Natural killer cell (primary cell): ENCODE data around the gene TMC2. TPM values are rescaled to one million over a fixed set of nuclear protein-coding genes. Genes with fewer than 3 reads are reported as not detected.

ENCODE experiments used
- ATAC-seq, 3 donors: fragments of 150-1000 bp in 2 of 3; fragments of 200-7000 bp in 1 of 3; cut with Tn5 transposase; 1 replicate in 1 of 3; 2 replicates in 2 of 3; pipeline ENCODE4 v1.10.0; 2021; ENCODE audit warnings: mild to moderate bottlenecking in 2 of 3, moderate library complexity in 2 of 3
- DNase-seq, 2 donors: peaks; one replicate each; pipeline versions ENCODE4 v3.0.0 to v3.0.0-alpha.2; 2013 to 2021; ENCODE audit warnings: mixed read lengths in 1 of 2
- H3K27ac ChIP-seq: one replicate; pipeline ENCODE4 v1.5.1; 2013; ENCODE audit warnings: mild to moderate bottlenecking, low read length
- H3K27me3 ChIP-seq: one replicate; pipeline ENCODE4 v1.6.1; 2013; ENCODE audit warnings: low read length; ENCODE audit not compliant: control insufficient read depth, insufficient read depth
- H3K36me3 ChIP-seq: one replicate; pipeline ENCODE4 v1.6.1; 2013; ENCODE audit warnings: low read length; ENCODE audit not compliant: control insufficient read depth, insufficient read depth
- H3K4me1 ChIP-seq: one replicate; pipeline ENCODE4 v1.6.1; 2013; ENCODE audit warnings: low read length; ENCODE audit not compliant: control insufficient read depth, insufficient read depth
- H3K4me3 ChIP-seq: one replicate; pipeline ENCODE4 v1.5.1; 2013; ENCODE audit warnings: low read length
- H3K9me3 ChIP-seq: one replicate; pipeline ENCODE4 v1.6.1; 2013; ENCODE audit warnings: low read length; ENCODE audit not compliant: control insufficient read depth, insufficient read depth
- H3K27ac Mint-ChIP-seq, 2 donors: one replicate each; pipeline ENCODE4 v1.8.0; 2022; ENCODE audit warnings: mild to moderate bottlenecking in 2 of 2, mixed read lengths in 2 of 2, moderate library complexity in 1 of 2
- H3K27me3 Mint-ChIP-seq, 2 donors: one replicate each; pipeline ENCODE4 v1.8.0; 2022; ENCODE audit warnings: low read depth in 2 of 2, mixed read lengths in 2 of 2
- H3K36me3 Mint-ChIP-seq: one replicate; pipeline ENCODE4 v1.8.0; 2022; ENCODE audit warnings: mixed read lengths
- H3K4me1 Mint-ChIP-seq, 2 donors: one replicate each; pipeline ENCODE4 v1.8.0; 2022; ENCODE audit warnings: mixed read lengths in 2 of 2
- H3K4me3 Mint-ChIP-seq: one replicate; pipeline ENCODE4 v1.8.0; 2022; ENCODE audit warnings: mild to moderate bottlenecking, moderate library complexity, mixed read lengths
- H3K9me3 Mint-ChIP-seq, 2 donors: one replicate each; pipeline ENCODE4 v1.8.0; 2022; ENCODE audit warnings: mixed read lengths in 2 of 2
- WGBS: methylation state at CpG from one replicate; pipeline ENCODE4 v1.1.7; 2013; ENCODE audit warnings: missing lambda C conversion rate; ENCODE audit not compliant: insufficient coverage; 5-methylcytosine and 5-hydroxymethylcytosine counted together
- intact Hi-C: fragments of 100-400 bp; cut with micrococcal nuclease; formaldehyde crosslinking; loops from one replicate; pipeline ENCODE4 v1.14.2; 2022
- total RNA-seq, 4 donors: library from RNA; stranded (reverse); fragments of 120-200 nt in 1 of 4; gene quantifications; one replicate each; pipeline versions ENCODE4 v1.2.3 to v1.2.4, GENCODE V29; 2013 to 2022
- TF ChIP-seq, protein P1 (sequence below): fragments of 200-600 bp; IDR thresholded peaks from one replicate; pipeline ENCODE4 v1.8.0; 2022; ENCODE audit warnings: antibody characterized with exemption

The TMC2 gene
- total RNA-seq, 3 donors from 2014 or later (not counting 1 experiment from before 2014, with no cell fraction given), result 0.94 to 1.3 TPM; not detected in 1

DNA sequence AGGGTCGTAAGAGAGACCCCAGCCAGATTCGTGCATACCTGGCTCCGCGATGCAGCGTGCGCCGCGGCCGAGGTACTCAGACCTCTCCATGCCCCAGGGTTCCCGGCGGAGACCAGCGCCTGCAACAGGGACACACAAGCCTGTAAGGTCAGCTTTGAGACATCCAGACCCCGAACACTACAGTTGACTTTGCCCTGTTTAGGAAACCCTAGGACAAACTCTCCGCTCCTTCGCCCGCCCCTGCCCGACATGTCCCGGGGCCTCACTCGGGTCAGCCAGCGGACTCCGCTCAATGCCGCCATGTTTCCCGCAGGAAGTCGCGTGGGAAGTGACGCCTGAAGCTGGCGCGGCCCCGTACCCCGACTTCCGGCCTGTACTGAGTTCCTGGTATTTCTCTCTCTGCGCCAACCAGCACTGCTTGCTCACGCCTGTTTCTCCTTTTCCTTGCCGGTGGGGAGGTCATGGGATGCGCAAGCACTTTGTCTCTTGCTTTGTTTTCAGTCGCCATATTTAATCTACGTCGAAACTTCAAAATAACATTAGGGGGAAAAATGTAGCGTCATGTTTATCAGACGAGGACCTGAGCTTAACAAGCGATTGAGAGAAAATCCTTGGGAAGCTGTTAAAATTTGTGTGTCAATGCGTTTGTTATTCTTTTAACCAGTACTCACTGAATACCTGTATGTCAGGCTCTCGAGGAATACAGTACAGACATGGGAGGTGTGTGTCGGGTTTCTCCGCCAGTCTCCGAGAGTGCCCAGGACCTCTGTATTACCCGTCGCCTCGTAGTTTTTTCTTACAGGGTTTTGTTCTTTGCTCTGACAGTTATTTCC lies 127.7 kb downstream of the TMC2 start, which contains the start of gene IDH3B:
Gene IDH3B, minus strand, starts transcription at position 330 of the 833 bp plus-strand sequence. Its CDS starts 28 bp downstream, at position 302.
- intact Hi-C loops, result loop anchor here (1.0 to 5.0 kb wide), 3 partner anchors 12 to 157 kb away; partner anchors contain the start of genes NOP56 and ZNF343
- Mint-ChIP-seq H3K4me3 (peak within 1 kb of the TSS; percentile 99), H3K4me1 (peaks cover 16 to 24% of the 10 kb centered on the region in 2 donors), H3K9me3 (no peaks in the 10 kb centered on the region), H3K27ac (peak within 1 kb of the TSS; percentile 91 to 98), H3K36me3 (peaks cover 10% of the 10 kb centered on the region), H3K27me3 (peaks cover 0 to 6% of the 10 kb centered on the region in 2 donors)
- peak; percentile 90 to 95 for DNase-seq
- TF ChIP-seq, protein P1, sequence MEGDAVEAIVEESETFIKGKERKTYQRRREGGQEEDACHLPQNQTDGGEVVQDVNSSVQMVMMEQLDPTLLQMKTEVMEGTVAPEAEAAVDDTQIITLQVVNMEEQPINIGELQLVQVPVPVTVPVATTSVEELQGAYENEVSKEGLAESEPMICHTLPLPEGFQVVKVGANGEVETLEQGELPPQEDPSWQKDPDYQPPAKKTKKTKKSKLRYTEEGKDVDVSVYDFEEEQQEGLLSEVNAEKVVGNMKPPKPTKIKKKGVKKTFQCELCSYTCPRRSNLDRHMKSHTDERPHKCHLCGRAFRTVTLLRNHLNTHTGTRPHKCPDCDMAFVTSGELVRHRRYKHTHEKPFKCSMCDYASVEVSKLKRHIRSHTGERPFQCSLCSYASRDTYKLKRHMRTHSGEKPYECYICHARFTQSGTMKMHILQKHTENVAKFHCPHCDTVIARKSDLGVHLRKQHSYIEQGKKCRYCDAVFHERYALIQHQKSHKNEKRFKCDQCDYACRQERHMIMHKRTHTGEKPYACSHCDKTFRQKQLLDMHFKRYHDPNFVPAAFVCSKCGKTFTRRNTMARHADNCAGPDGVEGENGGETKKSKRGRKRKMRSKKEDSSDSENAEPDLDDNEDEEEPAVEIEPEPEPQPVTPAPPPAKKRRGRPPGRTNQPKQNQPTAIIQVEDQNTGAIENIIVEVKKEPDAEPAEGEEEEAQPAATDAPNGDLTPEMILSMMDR, result no peak
- Histone ChIP-seq H3K27ac (peak within 1 kb of the TSS; percentile 96), H3K27me3 (no peaks in the 10 kb centered on the region), H3K36me3 (peaks cover 27% of the 10 kb centered on the region), H3K9me3 (no peaks in the 10 kb centered on the region), H3K4me1 (peaks cover 12% of the 10 kb centered on the region), H3K4me3 (peak within 1 kb of the TSS; percentile 55)
- WGBS, result 8% methylated on average over 49 of the region's 49 CpGs
- ATAC-seq, result peak; percentile 96 to 97 (median 97)

DNA sequence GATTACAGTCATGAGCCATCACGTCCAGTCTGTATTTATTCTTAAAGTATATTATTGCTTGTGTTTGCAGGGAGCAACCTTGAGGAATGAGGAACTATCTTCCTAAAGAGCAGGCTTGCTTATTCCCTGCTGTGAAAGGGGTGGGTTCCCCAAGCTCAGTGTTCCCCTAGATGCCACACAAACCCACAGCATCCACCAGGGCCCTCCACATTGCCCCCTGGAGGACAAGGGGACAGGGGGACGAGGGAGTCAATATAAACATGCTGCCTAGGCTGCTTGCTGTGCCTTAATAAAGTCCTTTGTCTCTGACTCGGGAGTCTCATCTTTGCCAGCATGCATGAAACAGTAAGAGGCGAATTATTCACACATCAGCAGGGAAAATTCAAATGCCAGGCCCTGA lies 135.6 kb downstream of the TMC2 start:
- H3K4me1 Mint-ChIP-seq, result no peaks in the 10 kb centered on the region
- Histone ChIP-seq H3K4me1 (no peaks in the 10 kb centered on the region), H3K27ac (no peak overlapping the region), H3K9me3 (no peaks in the 10 kb centered on the region), H3K36me3 (no peaks in the 10 kb centered on the region), H3K4me3 (no peak overlapping the region), H3K27me3 (no peaks in the 10 kb centered on the region)
- no peaks in the 10 kb centered on the region for H3K9me3 Mint-ChIP-seq
- H3K36me3 Mint-ChIP-seq, result no peaks in the 10 kb centered on the region
- H3K27me3 Mint-ChIP-seq, result peaks cover 0 to 10% of the 10 kb centered on the region in 2 donors
- no peak overlapping the region for H3K4me3 Mint-ChIP-seq
- TF ChIP-seq, protein P1, result no peak
- DNase-seq (no peak), ATAC-seq (no peak)
- no peak overlapping the region for H3K27ac Mint-ChIP-seq
- intact Hi-C loops, result no loop called here
- 31% methylated on average over 3 of the region's 4 CpGs for WGBS

DNA sequence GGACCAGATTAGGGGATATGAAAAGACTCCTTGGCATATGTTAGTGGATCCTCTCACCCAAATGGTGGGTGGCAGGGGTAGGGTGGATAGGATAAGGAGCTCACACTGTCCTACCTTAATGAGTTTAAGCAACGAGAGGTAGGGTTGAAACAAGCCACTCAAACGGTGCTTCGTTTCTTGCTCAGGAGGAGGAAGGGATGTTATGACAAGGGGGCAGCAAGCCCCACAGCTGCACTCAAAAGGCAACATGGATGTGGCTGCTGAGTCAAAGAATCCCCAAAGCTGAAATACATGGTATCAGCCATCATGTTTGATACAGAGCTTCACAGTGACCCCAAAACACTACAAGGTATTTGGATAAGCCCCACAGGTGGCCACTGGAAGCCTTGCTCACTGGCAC lies 136.1 kb downstream of the TMC2 start:
- no peak overlapping the region for H3K4me3 ChIP-seq
- intact Hi-C loops, result no loop called here
- no peak overlapping the region for H3K4me3 Mint-ChIP-seq
- H3K27me3 ChIP-seq, result no peaks in the 10 kb centered on the region
- H3K27me3 Mint-ChIP-seq, result peaks cover 0 to 10% of the 10 kb centered on the region in 2 donors
- no peaks in the 10 kb centered on the region for H3K36me3 Mint-ChIP-seq
- H3K4me1 Mint-ChIP-seq, result no peaks in the 10 kb centered on the region
- H3K27ac ChIP-seq, result no peak overlapping the region
- no peaks in the 10 kb centered on the region for H3K9me3 ChIP-seq
- ATAC-seq (no peak), DNase-seq (no peak)
- no peaks in the 10 kb centered on the region for H3K4me1 ChIP-seq
- no peaks in the 10 kb centered on the region for H3K36me3 ChIP-seq
- H3K9me3 Mint-ChIP-seq, result no peaks in the 10 kb centered on the region
- WGBS, result 73% methylated on average over 3 of the region's 3 CpGs
- H3K27ac Mint-ChIP-seq, result no peak overlapping the region
- TF ChIP-seq, protein P1, result no peak
